WTC11 (cell line): ENCODE measurements around the gene DBX1. TPM values are rescaled to one million over a fixed set of nuclear protein-coding genes. Genes with fewer than 3 reads are reported as not detected.

Source experiments
- ATAC-seq: fragments of 200-7000 bp; cut with Tn5 transposase; 2 replicates; pipeline ENCODE4 v1.10.0; 2021; ENCODE audit warnings: mild to moderate bottlenecking, moderate library complexity
- CTCF ChIA-PET: fragments of 300-600 bp; sonication (Branson Sonifier 250); formaldehyde crosslinking; loops from one replicate; lab custom pipeline; 2021; ENCODE audit warnings: antibody characterized with exemption; lab: Charles Lee
- POLR2A ChIA-PET: fragments of 350-600 bp; sonication (Branson Sonifier 250); formaldehyde crosslinking; loops from one replicate; lab custom pipeline; 2021; ENCODE audit warnings: antibody characterized with exemption; lab: Charles Lee
- DNase-seq: peaks from one replicate; pipeline ENCODE4 v3.0.0; 2021; ENCODE audit warnings: low spot score
- H3K27ac Mint-ChIP-seq: 2 replicates; pipeline ENCODE4 v1.8.0; 2021; ENCODE audit warnings: mixed read lengths
- H3K27me3 Mint-ChIP-seq: 2 replicates; pipeline ENCODE4 v1.8.0; 2021; ENCODE audit warnings: low read depth, mild to moderate bottlenecking, moderate library complexity, mixed read lengths
- H3K36me3 Mint-ChIP-seq: 2 replicates; pipeline ENCODE4 v1.8.0; 2021; ENCODE audit warnings: mixed read lengths
- H3K4me1 Mint-ChIP-seq: 2 replicates; pipeline ENCODE4 v1.8.0; 2022; ENCODE audit warnings: mixed read lengths
- H3K4me3 Mint-ChIP-seq: 2 replicates; pipeline ENCODE4 v1.8.0; 2021; ENCODE audit warnings: mild to moderate bottlenecking, moderate library complexity, mixed read lengths
- H3K9me3 Mint-ChIP-seq: 2 replicates; pipeline ENCODE4 v1.8.0; 2021; ENCODE audit warnings: mixed read lengths
- E2F4 ChIP-seq: sonication (generic); formaldehyde crosslinking; IDR thresholded peaks from 2 replicates; pipeline ENCODE4 v1.8.1; 2022; ENCODE audit warnings: low read depth, mild to moderate bottlenecking, moderate library complexity, missing genetic modification reagents, borderline replicate concordance
- ERG ChIP-seq: fragments of 250-450 bp; sonication (Bioruptor Pico); IDR thresholded peaks from 2 replicates; pipeline ENCODE4 v1.8.0; 2021; ENCODE audit warnings: mild to moderate bottlenecking
- HMGXB4 ChIP-seq: sonication (generic); formaldehyde crosslinking; IDR thresholded peaks from 2 replicates; pipeline ENCODE4 v1.8.1; 2023; ENCODE audit warnings: mild to moderate bottlenecking, moderate library complexity, missing genetic modification reagents
- JUN ChIP-seq: sonication (generic); formaldehyde crosslinking; IDR thresholded peaks from 2 replicates; pipeline ENCODE4 v1.8.0; 2023; ENCODE audit warnings: mild to moderate bottlenecking, missing genetic modification reagents
- NFYB ChIP-seq: sonication (generic); formaldehyde crosslinking; conservative IDR thresholded peaks from 2 replicates; pipeline ENCODE4 v1.8.0; 2022; ENCODE audit warnings: low read depth, missing genetic modification reagents
- OVOL2 ChIP-seq: fragments of 250-450 bp; sonication (Bioruptor Pico); IDR thresholded peaks from 2 replicates; pipeline ENCODE4 v1.9.0; 2021; ENCODE audit warnings: mild to moderate bottlenecking, borderline replicate concordance
- PRDM15 ChIP-seq: sonication (generic); formaldehyde crosslinking; IDR thresholded peaks from 2 replicates; pipeline ENCODE4 v1.8.0; 2022; ENCODE audit warnings: missing genetic modification reagents
- TEAD4 ChIP-seq: sonication (generic); formaldehyde crosslinking; IDR thresholded peaks from 2 replicates; pipeline ENCODE4 v1.8.0; 2022; ENCODE audit warnings: mild to moderate bottlenecking, missing genetic modification reagents
- ZNF317 ChIP-seq: sonication (generic); formaldehyde crosslinking; IDR thresholded peaks from 2 replicates; pipeline ENCODE4 v1.8.1; 2023; ENCODE audit warnings: low read depth, mild to moderate bottlenecking, moderate library complexity, missing genetic modification reagents, borderline replicate concordance
- ZNF532 ChIP-seq: fragments of 250-450 bp; sonication (Bioruptor Pico); IDR thresholded peaks from 2 replicates; pipeline ENCODE4 v1.9.0; 2021; ENCODE audit warnings: mild to moderate bottlenecking, borderline replicate concordance
- total RNA-seq: library from RNA; stranded (reverse); gene quantifications from 3 replicates; pipeline ENCODE4 v1.2.3, GENCODE V29; 2021

Gene DBX1
- total RNA-seq, 1 experiment from 2014 or later = 0.24 TPM

GRCh38 chr11:20207781-20208621, 47.7 kb upstream of the DBX1 start (continued):
- TF ChIP-seq PRDM15 (CRISPR knock-in tag) = no peak
- TF ChIP-seq OVOL2 (CRISPR knock-in tag) = no peak

GRCh38 chr11:20205807-20206206, 45.5 kb upstream of the DBX1 start:
- peaks cover 100% of the 10 kb centered on the region for H3K27me3 Mint-ChIP-seq
- TF ChIP-seq HMGXB4 = no peak
- no peak for TF ChIP-seq ERG
- TF ChIP-seq ZNF532 = no peak
- TF ChIP-seq NFYB (CRISPR knock-in tag) = no peak
- TF ChIP-seq JUN (CRISPR knock-in tag) = no peak
- no peak for TF ChIP-seq E2F4 (CRISPR knock-in tag)
- no peak for TF ChIP-seq ZNF317
- H3K9me3 Mint-ChIP-seq = peaks cover 3% of the 10 kb centered on the region; the same call in 1 of the 2 replicates
- ChIA-PET CTCF (no interaction called here), POLR2A (no interaction called here)
- H3K4me1 Mint-ChIP-seq = peaks cover 29% of the 10 kb centered on the region
- no peak overlapping the region for H3K27ac Mint-ChIP-seq
- DNase-seq = no peak
- ATAC-seq = no peak
- H3K4me3 Mint-ChIP-seq = no peak overlapping the region
- H3K36me3 Mint-ChIP-seq = peaks cover 3% of the 10 kb centered on the region; the same call in 1 of the 2 replicates

GRCh38 chr11:20204681-20205080, 44.4 kb upstream of the DBX1 start:
- Mint-ChIP-seq H3K4me3 (no peak overlapping the region), H3K27ac (no peak overlapping the region), H3K36me3 (peaks cover 3% of the 10 kb centered on the region; the same call in 1 of the 2 replicates), H3K4me1 (peaks cover 35% of the 10 kb centered on the region), H3K9me3 (peaks cover 3% of the 10 kb centered on the region; the same call in 1 of the 2 replicates), H3K27me3 (peaks cover 100% of the 10 kb centered on the region)
- DNase-seq = no peak
- no peak for ATAC-seq
- ChIA-PET POLR2A (no interaction called here), CTCF (no interaction called here)
- TF ChIP-seq TEAD4 (CRISPR knock-in tag) = no peak
